BE2C (cell line): ENCODE results near the gene PPP1R12A.
"Not testable (repeated sequence)": the region's sequence is repeated elsewhere in the genome, so short reads cannot be mapped to it uniquely, and the experiment has no call there.

Experiments
- DNase-seq: peaks from one replicate; pipeline ENCODE4 v3.0.0-alpha.2; 2020
- H3K27me3 ChIP-seq: fragments of 250-450 bp; sonication (Bioruptor Pico); 2 replicates; pipeline ENCODE4 v1.5.1; 2020; ENCODE audit warnings: mild to moderate bottlenecking
- H3K36me3 ChIP-seq: fragments of 250-450 bp; sonication (Bioruptor Pico); 2 replicates; pipeline ENCODE4 v1.5.1; 2020; ENCODE audit warnings: mild to moderate bottlenecking
- H3K4me1 ChIP-seq: fragments of 250-450 bp; sonication (Bioruptor Pico); 2 replicates; pipeline ENCODE4 v1.5.1; 2020
- H3K4me3 ChIP-seq: 2 replicates; pipeline ENCODE4 v1.5.1; 2011; ENCODE audit warnings: low read depth, low read length
- H3K9me3 ChIP-seq: fragments of 250-450 bp; sonication (Bioruptor Pico); 2 replicates; pipeline ENCODE4 v1.5.1; 2020
- CTCF ChIP-seq: IDR thresholded peaks from 2 replicates; pipeline ENCODE4 v1.5.1; 2012; ENCODE audit warnings: mild to moderate bottlenecking, low read depth, low read length

PPP1R12A gene

GRCh38 chr12:79827484-79827883 lies 107.4 kb downstream of the PPP1R12A start:
- no peak for DNase-seq
- TF ChIP-seq CTCF, result no peak
- Histone ChIP-seq H3K27me3 (no peaks in the 10 kb centered on the region), H3K36me3 (no peaks in the 10 kb centered on the region; the same call in 1 of the 2 replicates), H3K4me3 (no peak overlapping the region), H3K9me3 (no peaks in the 10 kb centered on the region), H3K4me1 (no peaks in the 10 kb centered on the region; the same call in 1 of the 2 replicates)

- H3K36me3 ChIP-seq, result no peaks in the 10 kb centered on the region; the same call in 1 of the 2 replicates
- H3K27me3 ChIP-seq, result no peaks in the 10 kb centered on the region
- no peak for DNase-seq
- no peak for TF ChIP-seq CTCF
- H3K4me1 ChIP-seq, result no peaks in the 10 kb centered on the region; the same call in 1 of the 2 replicates
- H3K9me3 ChIP-seq, result no peaks in the 10 kb centered on the region
- no peak overlapping the region for H3K4me3 ChIP-seq
Observed at GRCh38 chr12:79826267-79827128, 108.4 kb downstream of the PPP1R12A start.

- no peak overlapping the region for H3K4me3 ChIP-seq
- peaks cover 15% of the 10 kb centered on the region for H3K36me3 ChIP-seq
- H3K4me1 ChIP-seq, result no peaks in the 10 kb centered on the region; the same call in 1 of the 2 replicates
- no peak for DNase-seq
- no peaks in the 10 kb centered on the region for H3K27me3 ChIP-seq
- no peaks in the 10 kb centered on the region for H3K9me3 ChIP-seq
- TF ChIP-seq CTCF, result no peak
Observed at GRCh38 chr12:79822475-79822874, 112.4 kb downstream of the PPP1R12A start.

- H3K4me1 ChIP-seq, result no peaks in the 10 kb centered on the region
- DNase-seq, result no peak
- H3K27me3 ChIP-seq, result no peaks in the 10 kb centered on the region
- no peaks in the 10 kb centered on the region for H3K9me3 ChIP-seq
- peaks cover 15% of the 10 kb centered on the region for H3K36me3 ChIP-seq
- TF ChIP-seq CTCF, result no peak
- H3K4me3 ChIP-seq, result no peak overlapping the region
Observed at GRCh38 chr12:79818856-79819255, 116.0 kb downstream of the PPP1R12A start.

- not testable (repeated sequence) for H3K4me1 ChIP-seq, H3K9me3 ChIP-seq, H3K27me3 ChIP-seq, DNase-seq, H3K36me3 ChIP-seq, H3K4me3 ChIP-seq
Observed at GRCh38 chr12:79784366-79785065, 150.4 kb downstream of the PPP1R12A start.

GRCh38 chr12:79782172-79782900 lies 152.6 kb downstream of the PPP1R12A start:
- no peaks in the 10 kb centered on the region for H3K27me3 ChIP-seq
- peaks cover 6% of the 10 kb centered on the region for H3K36me3 ChIP-seq
- no peak overlapping the region for H3K4me3 ChIP-seq
- DNase-seq, result no peak
- H3K9me3 ChIP-seq, result no peaks in the 10 kb centered on the region
- H3K4me1 ChIP-seq, result no peaks in the 10 kb centered on the region
- no peak for TF ChIP-seq CTCF
